ENCODE data around the gene KCNV2. TPM values are rescaled to one million over a fixed set of nuclear protein-coding genes. Genes with fewer than 3 reads are reported as not detected.

Gene KCNV2
- total RNA-seq, result not detected

DNA sequence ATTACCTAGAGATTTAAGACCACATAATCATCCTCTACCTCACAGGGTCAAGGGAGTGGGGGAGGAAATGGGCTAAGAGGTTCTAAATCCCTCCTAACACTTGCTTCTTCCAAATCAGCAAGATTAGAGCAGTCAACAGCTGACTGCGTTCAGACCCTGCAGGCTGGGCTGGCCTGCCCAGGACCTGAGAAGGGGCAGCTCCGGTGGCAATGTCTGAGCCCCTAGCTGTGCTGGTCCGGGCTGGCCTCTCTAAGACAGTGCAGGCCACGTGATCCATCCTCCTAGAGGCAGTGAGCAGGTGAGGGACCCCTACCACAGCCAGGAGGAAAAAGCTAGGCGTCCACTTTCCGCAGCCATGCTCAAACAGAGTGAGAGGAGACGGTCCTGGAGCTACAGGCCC, at the start of gene KCNV2:
KCNV2 (plus strand) TSS at position 126 of the 400 bp plus-strand sequence; CDS start at position 356, 230 bp downstream.
- no peak within 1 kb of the TSS for H3K27ac ChIP-seq
- H3K27me3 ChIP-seq, result no peaks in the 10 kb centered on the region
- H3K4me3 ChIP-seq, result no peak within 1 kb of the TSS
- no peak for TF ChIP-seq POLR2A (IDR thresholded peaks at IDR 0.05)
- no peak for TF ChIP-seq POLR2AphosphoS5 (IDR thresholded peaks at IDR 0.05; ENCODE audit: insufficient read depth in 1 of 2, low read depth in 1 of 2)
- TF ChIP-seq, protein P1, sequence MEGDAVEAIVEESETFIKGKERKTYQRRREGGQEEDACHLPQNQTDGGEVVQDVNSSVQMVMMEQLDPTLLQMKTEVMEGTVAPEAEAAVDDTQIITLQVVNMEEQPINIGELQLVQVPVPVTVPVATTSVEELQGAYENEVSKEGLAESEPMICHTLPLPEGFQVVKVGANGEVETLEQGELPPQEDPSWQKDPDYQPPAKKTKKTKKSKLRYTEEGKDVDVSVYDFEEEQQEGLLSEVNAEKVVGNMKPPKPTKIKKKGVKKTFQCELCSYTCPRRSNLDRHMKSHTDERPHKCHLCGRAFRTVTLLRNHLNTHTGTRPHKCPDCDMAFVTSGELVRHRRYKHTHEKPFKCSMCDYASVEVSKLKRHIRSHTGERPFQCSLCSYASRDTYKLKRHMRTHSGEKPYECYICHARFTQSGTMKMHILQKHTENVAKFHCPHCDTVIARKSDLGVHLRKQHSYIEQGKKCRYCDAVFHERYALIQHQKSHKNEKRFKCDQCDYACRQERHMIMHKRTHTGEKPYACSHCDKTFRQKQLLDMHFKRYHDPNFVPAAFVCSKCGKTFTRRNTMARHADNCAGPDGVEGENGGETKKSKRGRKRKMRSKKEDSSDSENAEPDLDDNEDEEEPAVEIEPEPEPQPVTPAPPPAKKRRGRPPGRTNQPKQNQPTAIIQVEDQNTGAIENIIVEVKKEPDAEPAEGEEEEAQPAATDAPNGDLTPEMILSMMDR (IDR thresholded peaks at IDR 0.05), result no peak
- H3K9me3 ChIP-seq, result no peaks in the 10 kb centered on the region
- intact Hi-C loops (cut with DNase I), result no loop called here
- no peak for DNase-seq (ENCODE audit: extremely low spot score in 2 of 2)
- no peaks in the 10 kb centered on the region for H3K36me3 ChIP-seq
- no peaks in the 10 kb centered on the region for H3K4me1 ChIP-seq

DNA sequence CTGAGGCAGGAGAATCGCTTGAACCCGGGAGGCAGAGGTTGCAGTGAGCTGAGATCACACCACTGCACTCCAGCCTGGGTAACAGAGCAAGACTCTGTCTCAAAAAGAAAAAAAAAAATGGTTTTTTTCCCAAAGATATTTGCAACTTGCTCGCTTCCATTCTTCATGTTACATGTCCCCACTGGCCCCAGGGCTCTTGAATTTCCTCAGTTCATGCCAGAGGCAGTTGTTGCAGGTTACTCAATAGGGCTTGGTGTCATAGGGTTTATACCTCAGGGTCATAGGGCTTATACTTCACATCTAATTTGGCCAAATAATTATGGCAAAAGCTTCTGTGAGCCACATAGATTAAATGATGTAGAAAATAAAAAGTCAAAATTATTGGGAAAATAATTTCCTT, 44.1 kb upstream of the KCNV2 start:
- intact Hi-C loops (cut with DNase I), result no loop called here
- TF ChIP-seq POLR2AphosphoS5 (IDR thresholded peaks at IDR 0.05; ENCODE audit: insufficient read depth in 1 of 2, low read depth in 1 of 2), result no peak
- TF ChIP-seq, protein P1 (IDR thresholded peaks at IDR 0.05), result no peak
- no peaks in the 10 kb centered on the region for H3K27me3 ChIP-seq
- H3K9me3 ChIP-seq, result no peaks in the 10 kb centered on the region
- H3K27ac ChIP-seq, result no peak overlapping the region
- H3K4me1 ChIP-seq, result peaks cover 8% of the 10 kb centered on the region
- no peak for DNase-seq (ENCODE audit: extremely low spot score in 2 of 2)
- no peak overlapping the region for H3K4me3 ChIP-seq
- H3K36me3 ChIP-seq, result no peaks in the 10 kb centered on the region

DNA sequence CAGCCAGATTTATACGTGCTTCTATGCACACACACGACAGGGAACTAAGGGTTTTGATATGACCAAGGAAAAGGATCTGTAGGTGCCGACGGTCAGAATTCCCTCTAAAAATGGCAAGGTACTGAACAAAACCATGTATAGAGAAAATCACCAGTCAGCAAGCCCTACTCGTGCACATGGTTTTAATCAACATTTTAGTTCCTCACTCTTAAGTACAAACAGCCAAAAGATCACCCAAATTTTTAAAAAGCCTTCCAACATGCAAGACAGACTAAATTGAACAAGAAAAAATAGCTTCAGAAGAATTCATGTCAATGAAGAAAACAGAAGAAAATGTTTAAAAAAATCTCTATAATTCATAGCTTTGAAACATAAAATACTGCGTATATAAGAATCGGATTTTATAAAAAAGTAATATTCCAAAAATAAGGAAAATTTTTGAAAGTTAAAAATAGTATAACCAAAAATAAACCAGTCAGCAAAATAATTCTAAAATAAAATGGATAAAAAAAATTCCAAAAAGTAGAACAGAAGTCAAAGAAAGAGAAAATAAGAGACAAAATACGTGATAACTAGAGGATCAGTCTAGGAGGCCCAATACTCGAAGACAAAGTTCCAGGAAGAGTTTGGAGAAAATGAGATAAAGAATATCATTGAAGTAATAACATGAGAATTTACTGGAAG, 43.0 kb upstream of the KCNV2 start:
- TF ChIP-seq POLR2A (IDR thresholded peaks at IDR 0.05) (no peak), POLR2AphosphoS5 (IDR thresholded peaks at IDR 0.05; ENCODE audit: insufficient read depth in 1 of 2, low read depth in 1 of 2) (no peak)
- TF ChIP-seq, protein P1 (IDR thresholded peaks at IDR 0.05), result no peak
- Histone ChIP-seq H3K9me3 (no peaks in the 10 kb centered on the region), H3K27me3 (no peaks in the 10 kb centered on the region), H3K4me1 (peaks cover 10% of the 10 kb centered on the region), H3K36me3 (no peaks in the 10 kb centered on the region), H3K27ac (no peak overlapping the region), H3K4me3 (no peak overlapping the region)
- DNase-seq (ENCODE audit: extremely low spot score in 2 of 2), result no peak
- intact Hi-C loops (cut with DNase I), result no loop called here

DNA sequence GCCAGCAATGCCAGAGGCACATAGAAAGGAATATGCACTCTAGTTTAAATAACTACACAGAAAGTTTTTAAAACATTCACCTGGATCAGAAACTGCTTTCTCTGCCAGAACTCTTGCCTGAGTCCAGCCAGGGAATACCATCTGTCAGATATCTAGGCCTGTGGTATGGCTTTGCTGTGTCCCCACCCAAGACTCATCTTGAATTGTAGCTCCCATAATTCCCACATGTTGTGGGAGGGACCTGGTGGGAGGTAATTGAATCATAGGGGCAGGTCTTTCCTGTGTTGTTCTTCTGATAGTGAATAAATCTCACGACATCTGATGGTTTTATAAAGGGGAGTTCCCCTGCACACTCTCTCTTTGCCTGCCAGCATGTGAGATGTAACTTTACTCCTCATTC, 41.5 kb upstream of the KCNV2 start:
- Histone ChIP-seq H3K9me3 (no peaks in the 10 kb centered on the region), H3K36me3 (no peaks in the 10 kb centered on the region), H3K27ac (no peak overlapping the region), H3K4me1 (peaks cover 10% of the 10 kb centered on the region), H3K27me3 (no peaks in the 10 kb centered on the region), H3K4me3 (no peak overlapping the region)
- intact Hi-C loops (cut with DNase I), result no loop called here
- TF ChIP-seq, protein P1 (IDR thresholded peaks at IDR 0.05), result no peak
- no peak for TF ChIP-seq POLR2AphosphoS5 (IDR thresholded peaks at IDR 0.05; ENCODE audit: insufficient read depth in 1 of 2, low read depth in 1 of 2)
- no peak for DNase-seq (ENCODE audit: extremely low spot score in 2 of 2)

DNA sequence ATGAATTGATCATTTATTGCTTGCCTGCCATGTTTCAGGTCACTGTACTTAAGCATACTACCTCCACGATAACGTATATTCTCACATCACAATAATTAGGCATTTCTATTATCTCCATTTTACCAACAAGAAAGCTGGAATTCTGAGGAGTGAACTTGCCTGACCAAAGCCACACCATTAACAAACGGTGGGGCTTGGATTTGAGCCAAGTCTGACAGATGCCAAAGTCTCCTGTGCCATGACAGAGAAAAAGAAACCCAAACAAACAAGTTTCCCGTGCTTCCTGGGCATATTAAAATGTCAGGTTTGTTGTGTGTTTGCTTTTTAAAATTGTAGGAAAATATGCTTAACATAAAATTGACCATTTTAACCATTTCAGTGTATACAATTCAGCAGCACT, 40.8 kb upstream of the KCNV2 start:
- Histone ChIP-seq H3K27me3 (no peaks in the 10 kb centered on the region), H3K9me3 (no peaks in the 10 kb centered on the region), H3K4me1 (peaks cover 10% of the 10 kb centered on the region), H3K4me3 (no peak overlapping the region), H3K36me3 (no peaks in the 10 kb centered on the region), H3K27ac (no peak overlapping the region)
- intact Hi-C loops (cut with DNase I), result no loop called here
- no peak for DNase-seq (ENCODE audit: extremely low spot score in 2 of 2)
- TF ChIP-seq POLR2A (IDR thresholded peaks at IDR 0.05), result no peak
- TF ChIP-seq, protein P1 (IDR thresholded peaks at IDR 0.05), result no peak
- no peak for TF ChIP-seq POLR2AphosphoS5 (IDR thresholded peaks at IDR 0.05; ENCODE audit: insufficient read depth in 1 of 2, low read depth in 1 of 2)

All from vagina (tissue), 2 donors.